Measurements from ENCODE around the gene SPINT4. TPM values are rescaled to one million over a fixed set of nuclear protein-coding genes. Genes with fewer than 3 reads are reported as not detected.

Gene SPINT4
- total and polyA plus RNA-seq, 2 donors (not counting 1 experiment from before 2014, with no cell fraction given): not detected

DNA sequence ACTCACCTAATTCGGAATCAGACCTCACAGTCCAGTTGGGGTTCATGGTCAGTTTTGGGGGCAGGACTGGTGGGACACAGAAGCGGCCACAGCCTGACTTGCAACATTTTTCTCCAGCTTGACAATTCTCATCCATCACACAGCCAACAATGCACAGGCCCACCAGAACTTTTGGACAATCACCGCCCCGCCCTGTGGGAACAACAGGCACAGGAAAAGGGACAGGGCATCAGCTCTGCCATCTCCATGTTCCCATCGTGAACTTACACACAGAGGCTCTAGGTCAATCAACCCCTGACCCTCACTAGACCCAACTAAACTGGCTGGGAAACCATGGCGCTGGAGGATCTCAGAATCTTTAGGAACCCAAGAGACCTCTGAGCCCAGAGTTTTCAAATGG lies 53.3 kb downstream of the SPINT4 start:
- no peak for DNase-seq (ENCODE audit: low read depth in 2 of 2)
- Histone ChIP-seq H4K20me1 (ENCODE audit: control insufficient read depth, extremely low read depth, insufficient read depth, low read length) (no peaks in the 10 kb centered on the region), H3K4me2 (ENCODE audit: extremely low read depth, insufficient read depth, low read length) (no peak overlapping the region), H3K9ac (ENCODE audit: insufficient read depth, low read length) (no peak overlapping the region), H3K27me3 (ENCODE audit: control insufficient read depth, insufficient read depth, low read length) (no peaks in the 10 kb centered on the region), H2AFZ (ENCODE audit: low read length) (no peak overlapping the region), H3K9me3 (ENCODE audit: control insufficient read depth, insufficient read depth, low read depth, low read length) (no peaks in the 10 kb centered on the region), H3K79me2 (ENCODE audit: control insufficient read depth, insufficient read depth, low read length) (no peaks in the 10 kb centered on the region), H3K36me3 (ENCODE audit: control insufficient read depth, insufficient read depth, low read length) (no peaks in the 10 kb centered on the region), H3K4me3 (replicated peaks in 1 of 4; ENCODE audit: control extremely low read depth in 1 of 4, insufficient read depth in 1 of 4, low read depth in 3 of 4, low read length in 4 of 4) (no peak overlapping the region), H3K27ac (ENCODE audit: insufficient read depth, low read length) (no peak overlapping the region), H3K4me1 (ENCODE audit: control insufficient read depth, extremely low read depth, insufficient read depth, low read length) (peaks cover 27% of the 10 kb centered on the region)
- TF ChIP-seq EZH2 (IDR thresholded peaks at IDR 0.05; ENCODE audit: low read length, missing control alignments): no peak
- TF ChIP-seq, protein P1, sequence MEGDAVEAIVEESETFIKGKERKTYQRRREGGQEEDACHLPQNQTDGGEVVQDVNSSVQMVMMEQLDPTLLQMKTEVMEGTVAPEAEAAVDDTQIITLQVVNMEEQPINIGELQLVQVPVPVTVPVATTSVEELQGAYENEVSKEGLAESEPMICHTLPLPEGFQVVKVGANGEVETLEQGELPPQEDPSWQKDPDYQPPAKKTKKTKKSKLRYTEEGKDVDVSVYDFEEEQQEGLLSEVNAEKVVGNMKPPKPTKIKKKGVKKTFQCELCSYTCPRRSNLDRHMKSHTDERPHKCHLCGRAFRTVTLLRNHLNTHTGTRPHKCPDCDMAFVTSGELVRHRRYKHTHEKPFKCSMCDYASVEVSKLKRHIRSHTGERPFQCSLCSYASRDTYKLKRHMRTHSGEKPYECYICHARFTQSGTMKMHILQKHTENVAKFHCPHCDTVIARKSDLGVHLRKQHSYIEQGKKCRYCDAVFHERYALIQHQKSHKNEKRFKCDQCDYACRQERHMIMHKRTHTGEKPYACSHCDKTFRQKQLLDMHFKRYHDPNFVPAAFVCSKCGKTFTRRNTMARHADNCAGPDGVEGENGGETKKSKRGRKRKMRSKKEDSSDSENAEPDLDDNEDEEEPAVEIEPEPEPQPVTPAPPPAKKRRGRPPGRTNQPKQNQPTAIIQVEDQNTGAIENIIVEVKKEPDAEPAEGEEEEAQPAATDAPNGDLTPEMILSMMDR (conservative IDR thresholded peaks at IDR 0.05 in 1 of 2, IDR thresholded peaks at IDR 0.05 in 1 of 2; ENCODE audit: low read depth in 1 of 2, low read length in 2 of 2): no peak

Other genes with a start within 250 kb of the SPINT4 start
- gene SPINT3, start 206.7 kb upstream of the SPINT4 start, total RNA-seq: not detected in 2 replicates
- gene SPINT3, start 206.7 kb upstream of the SPINT4 start, polyA plus RNA-seq: not detected in 2 replicates
- not detected in 2 replicates for gene WFDC6, start 182.9 kb upstream of the SPINT4 start, total RNA-seq
- gene WFDC6, start 182.9 kb upstream of the SPINT4 start, polyA plus RNA-seq: not detected in 2 replicates
- not detected in 2 replicates for gene EPPIN, start 174.9 kb upstream of the SPINT4 start, total RNA-seq
- gene EPPIN, start 174.9 kb upstream of the SPINT4 start, polyA plus RNA-seq: not detected in 2 replicates
- not detected in 2 replicates for gene WFDC8, start 143.1 kb upstream of the SPINT4 start, total RNA-seq
- not detected in 2 replicates for gene WFDC8, start 143.1 kb upstream of the SPINT4 start, polyA plus RNA-seq
- gene WFDC10A, start 92.6 kb upstream of the SPINT4 start, total RNA-seq: not detected in 2 replicates
- not detected in 2 replicates for gene WFDC10A, start 92.6 kb upstream of the SPINT4 start, polyA plus RNA-seq
- not detected in 2 replicates for gene WFDC9, start 91.1 kb upstream of the SPINT4 start, total RNA-seq
- gene WFDC9, start 91.1 kb upstream of the SPINT4 start, polyA plus RNA-seq: not detected in 2 replicates
- gene WFDC11, start 52.1 kb upstream of the SPINT4 start, total RNA-seq: not detected in 2 replicates
- not detected in 2 replicates for gene WFDC11, start 52.1 kb upstream of the SPINT4 start, polyA plus RNA-seq
- gene WFDC13, start 20.3 kb upstream of the SPINT4 start, total RNA-seq: not detected in 2 replicates
- gene WFDC13, start 20.3 kb upstream of the SPINT4 start, polyA plus RNA-seq: not detected in 2 replicates
- not detected in 2 replicates for gene WFDC10B, start 17.3 kb upstream of the SPINT4 start, total RNA-seq
- 0.22 TPM in 1 of 2 replicates, not detected in the other for gene WFDC10B, start 17.3 kb upstream of the SPINT4 start, polyA plus RNA-seq
- 0.50 and 0.51 TPM in 2 replicates for gene WFDC3, start 69.5 kb downstream of the SPINT4 start, total RNA-seq
- 1.7 TPM in 1 of 2 replicates, not detected in the other for gene WFDC3, start 69.5 kb downstream of the SPINT4 start, polyA plus RNA-seq
- gene DNTTIP1, start 69.6 kb downstream of the SPINT4 start, total RNA-seq: 14.7 and 15.9 TPM in 2 replicates
- gene DNTTIP1, start 69.6 kb downstream of the SPINT4 start, polyA plus RNA-seq: 37.4 and 43.2 TPM in 2 replicates
- 1.0 and 12.9 TPM in 2 replicates for gene UBE2C, start 90.3 kb downstream of the SPINT4 start, total RNA-seq
- gene UBE2C, start 90.3 kb downstream of the SPINT4 start, polyA plus RNA-seq: 23.7 and 104 TPM in 2 replicates
- gene TNNC2, start 105.0 kb downstream of the SPINT4 start, total RNA-seq: 1.3 and 1.8 TPM in 2 replicates
- 1.2 and 1.4 TPM in 2 replicates for gene TNNC2, start 105.0 kb downstream of the SPINT4 start, polyA plus RNA-seq
- 50.8 and 101 TPM in 2 replicates for gene SNX21, start 111.5 kb downstream of the SPINT4 start, total RNA-seq
- gene SNX21, start 111.5 kb downstream of the SPINT4 start, polyA plus RNA-seq: 21.8 and 23.3 TPM in 2 replicates
- gene ACOT8, start 135.0 kb downstream of the SPINT4 start, total RNA-seq: 35.2 and 44.4 TPM in 2 replicates
- 18.0 and 22.6 TPM in 2 replicates for gene ACOT8, start 135.0 kb downstream of the SPINT4 start, polyA plus RNA-seq
- 5.6 and 7.6 TPM in 2 replicates for gene ZSWIM3, start 135.3 kb downstream of the SPINT4 start, total RNA-seq
- gene ZSWIM3, start 135.3 kb downstream of the SPINT4 start, polyA plus RNA-seq: 3.4 and 3.6 TPM in 2 replicates
- 3.1 and 4.5 TPM in 2 replicates for gene ZSWIM1, start 158.9 kb downstream of the SPINT4 start, total RNA-seq
- 3.4 and 4.9 TPM in 2 replicates for gene ZSWIM1, start 158.9 kb downstream of the SPINT4 start, polyA plus RNA-seq
- gene SPATA25, start 165.3 kb downstream of the SPINT4 start, total RNA-seq: 1.5 and 3.6 TPM in 2 replicates
- gene SPATA25, start 165.3 kb downstream of the SPINT4 start, polyA plus RNA-seq: 0.11 and 0.19 TPM in 2 replicates
- 7.1 and 8.0 TPM in 2 replicates for gene NEURL2, start 168.9 kb downstream of the SPINT4 start, total RNA-seq
- gene NEURL2, start 168.9 kb downstream of the SPINT4 start, polyA plus RNA-seq: 0.75 and 0.77 TPM in 2 replicates
- gene CTSA, start 169.0 kb downstream of the SPINT4 start, total RNA-seq: 104 and 116 TPM in 2 replicates
- gene CTSA, start 169.0 kb downstream of the SPINT4 start, polyA plus RNA-seq: 364 and 413 TPM in 2 replicates
- 110 and 132 TPM in 2 replicates for gene PLTP, start 189.8 kb downstream of the SPINT4 start, total RNA-seq
- gene PLTP, start 189.8 kb downstream of the SPINT4 start, polyA plus RNA-seq: 28.5 and 63.1 TPM in 2 replicates
- 6.7 and 9.9 TPM in 2 replicates for gene PCIF1, start 212.3 kb downstream of the SPINT4 start, total RNA-seq
- 16.0 and 18.5 TPM in 2 replicates for gene PCIF1, start 212.3 kb downstream of the SPINT4 start, polyA plus RNA-seq
- gene ZNF335, start 249.9 kb downstream of the SPINT4 start, total RNA-seq: 7.2 and 10.2 TPM in 2 replicates
- 4.8 and 6.7 TPM in 2 replicates for gene ZNF335, start 249.9 kb downstream of the SPINT4 start, polyA plus RNA-seq

Measured in fibroblast of lung (primary cell).